ENCODE data around the gene CCT2. TPM values are rescaled to one million over a fixed set of nuclear protein-coding genes. Genes with fewer than 3 reads are reported as not detected.

The CCT2 gene
- total RNA-seq, 1 experiment from 2014 or later: 398 TPM

DNA sequence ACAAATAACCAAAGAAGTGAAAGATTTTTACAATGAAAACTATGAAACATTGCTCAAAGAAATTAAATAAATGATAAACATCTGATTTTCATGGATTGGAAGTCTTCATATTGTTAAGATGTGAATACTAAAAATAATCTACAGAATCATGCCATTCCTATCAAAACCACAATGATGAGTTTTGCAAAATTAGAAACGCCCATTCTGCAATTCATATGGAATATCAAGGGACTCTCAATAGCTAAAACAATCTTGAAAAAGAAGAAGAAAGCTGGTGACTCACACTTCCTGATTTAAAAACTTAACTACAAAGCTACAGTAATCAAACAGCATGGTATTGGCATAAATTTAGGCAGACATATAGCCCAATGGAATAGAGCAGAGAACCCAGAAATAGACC is 40.2 kb upstream of the CCT2 start (continued):
- no peak for TF ChIP-seq POLR2A (IDR thresholded peaks at IDR 0.05; ENCODE audit: borderline replicate concordance, extremely low read depth, insufficient read depth, insufficient read length)
- TF ChIP-seq CBX3 (IDR thresholded peaks at IDR 0.05; ENCODE audit: low read depth): no peak
- no peak for TF ChIP-seq SIN3A (IDR thresholded peaks at IDR 0.05; ENCODE audit: low read depth)
- TF ChIP-seq, protein P1, sequence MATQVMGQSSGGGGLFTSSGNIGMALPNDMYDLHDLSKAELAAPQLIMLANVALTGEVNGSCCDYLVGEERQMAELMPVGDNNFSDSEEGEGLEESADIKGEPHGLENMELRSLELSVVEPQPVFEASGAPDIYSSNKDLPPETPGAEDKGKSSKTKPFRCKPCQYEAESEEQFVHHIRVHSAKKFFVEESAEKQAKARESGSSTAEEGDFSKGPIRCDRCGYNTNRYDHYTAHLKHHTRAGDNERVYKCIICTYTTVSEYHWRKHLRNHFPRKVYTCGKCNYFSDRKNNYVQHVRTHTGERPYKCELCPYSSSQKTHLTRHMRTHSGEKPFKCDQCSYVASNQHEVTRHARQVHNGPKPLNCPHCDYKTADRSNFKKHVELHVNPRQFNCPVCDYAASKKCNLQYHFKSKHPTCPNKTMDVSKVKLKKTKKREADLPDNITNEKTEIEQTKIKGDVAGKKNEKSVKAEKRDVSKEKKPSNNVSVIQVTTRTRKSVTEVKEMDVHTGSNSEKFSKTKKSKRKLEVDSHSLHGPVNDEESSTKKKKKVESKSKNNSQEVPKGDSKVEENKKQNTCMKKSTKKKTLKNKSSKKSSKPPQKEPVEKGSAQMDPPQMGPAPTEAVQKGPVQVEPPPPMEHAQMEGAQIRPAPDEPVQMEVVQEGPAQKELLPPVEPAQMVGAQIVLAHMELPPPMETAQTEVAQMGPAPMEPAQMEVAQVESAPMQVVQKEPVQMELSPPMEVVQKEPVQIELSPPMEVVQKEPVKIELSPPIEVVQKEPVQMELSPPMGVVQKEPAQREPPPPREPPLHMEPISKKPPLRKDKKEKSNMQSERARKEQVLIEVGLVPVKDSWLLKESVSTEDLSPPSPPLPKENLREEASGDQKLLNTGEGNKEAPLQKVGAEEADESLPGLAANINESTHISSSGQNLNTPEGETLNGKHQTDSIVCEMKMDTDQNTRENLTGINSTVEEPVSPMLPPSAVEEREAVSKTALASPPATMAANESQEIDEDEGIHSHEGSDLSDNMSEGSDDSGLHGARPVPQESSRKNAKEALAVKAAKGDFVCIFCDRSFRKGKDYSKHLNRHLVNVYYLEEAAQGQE (IDR thresholded peaks at IDR 0.05; ENCODE audit: low read depth): no peak

DNA sequence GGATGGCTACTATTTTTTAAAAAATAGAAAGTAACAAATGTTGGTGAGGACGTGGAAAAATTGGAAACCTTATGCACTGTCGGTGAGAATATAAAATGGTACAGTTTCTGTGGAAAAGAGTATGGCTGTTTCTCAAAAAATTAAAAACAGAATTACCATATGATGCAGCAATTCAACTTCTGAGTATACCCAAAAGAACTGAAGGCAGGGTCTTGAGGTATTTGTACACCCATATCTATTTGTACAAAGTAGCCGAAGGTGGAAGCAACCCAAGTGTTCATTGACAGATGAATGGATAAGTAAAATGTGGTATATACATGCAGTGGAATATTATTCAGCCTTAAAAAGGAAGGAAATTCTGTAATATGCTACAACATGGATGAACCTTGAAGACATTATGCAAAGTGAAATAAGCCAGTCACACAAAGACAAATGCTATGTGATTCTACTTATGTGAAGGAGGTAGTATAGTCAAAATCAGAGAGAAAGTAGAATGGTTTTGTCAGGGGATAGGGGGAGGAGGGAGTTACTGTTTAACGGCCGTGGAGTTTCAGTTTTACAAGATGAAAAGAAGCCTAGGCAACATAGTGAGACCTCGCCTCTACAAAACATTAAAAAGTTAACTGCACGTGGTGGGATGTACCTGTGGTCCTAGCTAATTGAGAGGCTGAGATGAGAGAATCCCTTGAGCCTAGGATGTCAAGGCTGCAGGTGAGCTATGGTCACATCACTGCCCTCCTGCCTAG is 38.4 kb upstream of the CCT2 start:
- ChIA-PET RAD21 (ENCODE audit: low non-redundant PET in 1 of 2, low total read pairs in 2 of 2, uncharacterized antibody in 2 of 2, unreplicated experiment in 2 of 2) (no interaction called here), CTCF (no interaction called here), POLR2A (no interaction called here)
- TF ChIP-seq EGR1 (IDR thresholded peaks at IDR 0.05; ENCODE audit: low read depth) (no peak), EZH2 (IDR thresholded peaks at IDR 0.05) (no peak), SP1 (IDR thresholded peaks at IDR 0.05; ENCODE audit: low read depth) (no peak), FOSL1 (IDR thresholded peaks at IDR 0.05; ENCODE audit: low read depth) (no peak), RAD21 (IDR thresholded peaks at IDR 0.05; ENCODE audit: low read depth) (no peak)
- Histone ChIP-seq H3K9me2 (ENCODE audit: insufficient read depth) (no peaks in the 10 kb centered on the region), H3K36me3 (ENCODE audit: control insufficient read depth in 1 of 2, insufficient read depth in 2 of 2, low read length in 2 of 2) (no peaks in the 10 kb centered on the region), H3K4me1 (ENCODE audit: control insufficient read depth in 1 of 2, insufficient read depth in 2 of 2, low read length in 2 of 2) (no peaks in the 10 kb centered on the region), H3K4me2 (ENCODE audit: low read length) (no peak overlapping the region), H3K9me3 (ENCODE audit: control insufficient read depth in 1 of 2, insufficient read depth in 1 of 2, low read depth in 1 of 2, low read length in 2 of 2) (no peaks in the 10 kb centered on the region), H3K4me3 (replicated peaks in 1 of 2; ENCODE audit: low read depth in 1 of 2, low read length in 2 of 2) (no peak overlapping the region), H4K20me1 (ENCODE audit: insufficient read depth) (no peaks in the 10 kb centered on the region), H3K9ac (ENCODE audit: low read length) (no peak overlapping the region), H3K27ac (ENCODE audit: low read depth, low read length) (no peak overlapping the region), H3K79me2 (ENCODE audit: insufficient read depth, low read length) (no peaks in the 10 kb centered on the region), H3K27me3 (ENCODE audit: insufficient read depth, low read length) (no peaks in the 10 kb centered on the region), H2AFZ (ENCODE audit: low read depth, low read length, poor library complexity, severe bottlenecking) (no peak overlapping the region)
- BruUV-seq (replicated peaks): no TSS peak
- DNase-seq (ENCODE audit: low read depth, low spot score): no peak
- intact Hi-C loops (cut with micrococcal nuclease): no loop called here
- no peak for ATAC-seq
